HG03520 (cell line): ENCODE data around the gene TBL1XR1.
A peak's percentile ranks its signal among the peaks of the same experiment; 100 is the strongest.
"Not testable (repeated sequence)": the region's sequence is repeated elsewhere in the genome, so short reads cannot be mapped to it uniquely, and the experiment has no call there.

Experiments
- ATAC-seq: cut with Tn5 transposase; IDR thresholded peaks from one replicate; pipeline ENCODE4 v1.9.1; 2021; ENCODE audit warnings: mild to moderate bottlenecking, moderate library complexity; ENCODE audit not compliant: unreplicated experiment

Gene TBL1XR1

DNA sequence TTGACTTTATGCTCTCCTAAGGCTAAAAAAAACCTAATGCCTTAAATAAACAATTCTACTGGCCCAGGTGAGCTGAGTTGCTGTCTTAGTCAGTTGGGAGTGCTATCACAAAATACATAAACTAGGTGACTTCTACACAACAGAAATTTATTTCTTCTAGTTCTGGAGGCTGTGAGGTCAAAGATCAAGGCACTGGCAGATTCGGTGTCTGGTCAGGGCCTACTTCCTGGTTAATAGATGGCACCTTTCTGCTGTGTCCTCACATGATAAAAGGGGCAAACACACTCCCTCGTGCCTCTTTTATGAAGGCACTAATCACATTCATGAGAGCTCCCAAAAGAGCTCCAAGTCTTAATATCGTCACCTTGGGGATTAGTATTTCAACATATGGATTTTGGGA is 11.5 kb upstream of the TBL1XR1 start:
- ATAC-seq, result no peak

DNA sequence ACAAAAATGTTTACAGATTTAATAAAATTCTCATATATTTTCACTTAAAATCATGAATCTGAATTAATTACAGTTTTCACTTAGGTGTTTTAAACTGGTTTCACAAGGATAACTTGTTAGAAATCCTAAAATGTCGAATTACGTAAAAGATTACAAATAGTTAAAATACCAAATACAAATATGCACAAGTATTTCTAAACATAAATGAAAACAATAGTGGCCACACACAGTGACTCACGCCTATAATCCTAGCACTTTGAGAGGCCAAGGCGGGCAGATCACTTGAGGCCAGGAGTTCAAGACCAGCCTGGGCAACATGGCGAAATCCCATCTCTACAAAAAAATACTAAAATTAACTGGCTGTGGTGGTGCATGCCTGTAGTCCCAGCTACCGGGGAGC is 10.9 kb upstream of the TBL1XR1 start:
- ATAC-seq, result no peak

DNA sequence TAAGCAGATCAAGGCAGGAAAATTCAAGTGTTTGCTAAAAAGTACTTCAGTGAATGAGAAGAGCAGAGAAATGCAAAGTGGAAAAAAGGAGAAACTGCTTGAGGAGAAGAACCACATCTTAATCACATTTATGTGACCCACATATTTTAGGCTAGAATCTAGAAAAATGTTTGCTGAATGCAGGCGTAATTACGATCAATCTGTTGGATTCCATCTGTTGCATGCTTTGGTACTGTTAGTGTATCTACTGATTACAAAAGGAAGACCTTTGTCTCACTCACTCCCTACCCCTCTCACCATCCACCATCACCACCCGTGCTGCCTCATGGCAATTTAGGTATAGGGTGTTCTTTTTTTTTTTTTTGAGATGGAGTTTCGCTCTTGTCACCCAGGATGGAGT is 9.7 kb upstream of the TBL1XR1 start:
- no peak for ATAC-seq

- ATAC-seq, result no peak
These were observed 6.6 kb upstream of the TBL1XR1 start for GRCh38 chr3:177203689-177204395.

- not testable (repeated sequence) for ATAC-seq
These were observed 5.7 kb upstream of the TBL1XR1 start for GRCh38 chr3:177203016-177203415.

DNA sequence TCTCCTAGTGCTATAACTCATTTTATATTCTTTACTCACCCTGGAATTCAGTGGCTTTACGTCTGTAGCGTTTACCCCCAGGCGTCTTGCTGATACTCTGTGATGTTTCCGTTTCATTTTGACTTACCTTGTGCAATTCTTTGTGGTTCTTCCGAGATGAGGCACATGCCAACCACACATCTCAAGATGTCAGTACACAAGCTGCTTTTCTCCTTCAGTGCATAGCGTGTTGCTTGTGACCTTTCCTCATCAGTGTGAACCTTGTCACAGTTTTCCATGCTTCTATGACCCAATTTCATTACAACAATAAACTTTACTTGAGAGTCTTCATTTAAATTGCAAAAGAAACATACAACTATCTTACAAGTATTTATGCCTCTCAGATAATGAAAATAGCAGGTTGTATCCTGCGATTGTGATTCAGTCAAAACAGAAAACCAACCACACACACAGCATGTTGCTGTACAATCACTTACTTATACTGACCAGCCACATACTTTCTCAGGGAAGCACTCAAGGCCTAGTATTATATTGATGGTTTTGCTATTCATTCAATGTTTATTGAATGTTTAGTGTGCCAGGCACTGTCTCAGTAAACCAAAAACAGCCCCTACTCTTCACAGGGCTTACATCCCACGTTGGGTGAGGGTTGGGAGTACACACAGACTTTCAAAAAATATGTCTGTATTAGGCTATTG is 4.6 kb upstream of the TBL1XR1 start:
- peak; percentile 83 for ATAC-seq

- ATAC-seq, result no peak
These were observed 2.0 kb upstream of the TBL1XR1 start for GRCh38 chr3:177199206-177199760.

GRCh38 chr3:177197727-177198460 is 612 bp upstream of the TBL1XR1 start:
- peak; percentile 27 for ATAC-seq

DNA sequence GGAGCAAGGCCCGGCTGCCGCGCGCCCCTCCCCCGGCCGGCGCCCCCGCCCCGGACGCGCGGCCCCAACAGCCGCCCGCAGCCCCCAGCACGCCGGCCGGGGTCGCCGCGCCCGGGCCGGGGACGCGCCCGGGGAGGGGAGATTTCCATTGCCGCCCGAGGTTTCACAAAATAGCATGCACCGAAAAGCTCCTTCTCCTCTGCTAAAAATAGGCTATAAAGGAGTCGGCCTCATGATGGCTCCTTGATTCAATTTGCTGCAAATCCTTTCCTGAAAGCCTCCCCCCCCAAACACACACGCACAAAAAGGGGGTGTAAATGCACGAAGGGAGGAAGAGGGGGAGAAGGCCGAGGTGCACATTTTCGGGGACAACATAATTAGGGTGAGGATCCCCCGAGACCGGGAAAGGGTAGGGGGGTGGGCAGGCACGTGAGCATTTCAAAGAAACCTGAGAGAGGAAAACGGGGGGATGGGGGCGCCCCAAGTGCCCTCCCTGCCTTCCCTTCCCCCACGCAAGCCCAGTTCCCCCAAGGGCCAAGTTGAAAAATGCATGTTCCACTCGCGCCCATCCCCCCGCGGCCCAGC is 734 bp downstream of the TBL1XR1 start:
- no peak for ATAC-seq

GRCh38 chr3:177196008-177196455 is 1.2 kb downstream of the TBL1XR1 start:
- no peak for ATAC-seq

GRCh38 chr3:177195242-177195991 is 1.9 kb downstream of the TBL1XR1 start:
- no peak for ATAC-seq

DNA sequence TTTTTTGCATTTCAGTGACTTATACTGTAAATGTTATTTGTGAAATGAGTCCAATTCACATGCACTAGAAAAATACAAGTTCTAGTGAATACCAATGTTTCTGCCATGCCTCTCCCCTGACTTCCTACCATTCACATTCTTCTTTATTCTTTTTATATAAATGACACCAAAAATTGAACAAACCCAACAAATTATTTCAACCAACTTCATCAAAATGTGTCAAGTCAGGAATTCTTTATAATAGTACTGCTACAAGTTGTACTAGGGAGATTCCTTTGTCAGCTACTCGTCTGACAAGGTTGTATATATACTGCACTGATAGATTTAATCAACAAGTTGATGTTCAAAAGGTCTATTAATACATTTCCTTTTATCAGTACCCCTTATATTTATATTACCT is 3.0 kb downstream of the TBL1XR1 start:
- no peak for ATAC-seq

GRCh38 chr3:177193688-177194268 is 3.5 kb downstream of the TBL1XR1 start:
- no peak for ATAC-seq

GRCh38 chr3:177193275-177193674 is 4.0 kb downstream of the TBL1XR1 start:
- not testable (repeated sequence) for ATAC-seq

GRCh38 chr3:177190756-177191681 is 6.3 kb downstream of the TBL1XR1 start:
- no peak for ATAC-seq

- ATAC-seq, result not testable (repeated sequence)
These were observed 7.1 kb downstream of the TBL1XR1 start for GRCh38 chr3:177190184-177190583.

DNA sequence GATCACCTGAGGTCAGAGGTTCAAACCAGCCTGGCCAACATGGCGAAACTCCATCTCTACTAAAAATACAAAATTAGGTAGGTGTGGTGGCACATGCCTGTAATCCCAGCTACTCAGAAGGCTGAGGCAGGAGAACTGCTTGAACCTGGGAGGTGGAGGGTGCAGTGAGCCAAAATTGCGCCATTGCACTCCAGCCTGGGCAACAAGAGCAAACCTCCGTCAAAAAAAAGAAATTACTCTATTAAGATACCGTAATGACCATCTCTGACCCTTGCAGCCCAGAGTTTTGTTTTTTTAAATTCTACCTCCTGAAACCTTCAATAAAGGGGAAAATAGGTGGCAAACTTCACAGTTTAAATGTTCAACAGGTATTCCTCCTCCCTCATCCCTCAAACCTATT is 9.0 kb downstream of the TBL1XR1 start:
- ATAC-seq, result not testable (repeated sequence)

GRCh38 chr3:177186306-177186705 is 11.0 kb downstream of the TBL1XR1 start:
- no peak for ATAC-seq

GRCh38 chr3:177185035-177185574 is 12.2 kb downstream of the TBL1XR1 start:
- ATAC-seq, result peak; percentile 33
